ENCODE measurements around the gene TAF11.

DNA sequence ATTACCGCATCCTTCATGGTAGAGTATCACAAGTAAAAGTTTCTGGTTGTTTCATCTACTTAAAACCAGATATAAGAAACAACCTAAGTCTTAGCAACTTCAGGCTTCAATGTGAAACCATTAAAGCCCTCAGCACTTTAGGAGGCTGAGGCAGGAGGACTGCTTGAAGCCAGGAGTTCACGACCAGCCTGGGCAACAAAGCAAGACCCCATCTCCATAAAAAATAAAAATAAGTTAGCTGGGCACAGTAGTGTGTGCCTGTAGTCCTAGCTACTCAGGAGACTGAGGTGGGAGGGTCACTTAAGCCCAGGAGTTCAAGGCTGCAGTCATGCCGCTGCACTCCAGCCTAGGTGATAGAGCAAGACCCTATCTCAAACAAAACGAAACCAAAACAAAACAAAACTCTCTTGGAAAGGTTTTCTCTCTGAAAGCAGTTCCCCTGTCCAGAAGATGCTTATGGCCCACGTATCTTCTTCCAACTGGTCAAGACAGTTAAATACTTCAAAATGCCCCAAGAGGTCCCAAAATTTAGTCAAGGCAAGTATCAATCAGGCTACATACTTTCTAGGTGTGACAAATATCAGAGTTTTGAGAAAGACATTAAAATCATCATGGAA, 9.9 kb downstream of the TAF11 start:
- TF ChIP-seq, protein P1, sequence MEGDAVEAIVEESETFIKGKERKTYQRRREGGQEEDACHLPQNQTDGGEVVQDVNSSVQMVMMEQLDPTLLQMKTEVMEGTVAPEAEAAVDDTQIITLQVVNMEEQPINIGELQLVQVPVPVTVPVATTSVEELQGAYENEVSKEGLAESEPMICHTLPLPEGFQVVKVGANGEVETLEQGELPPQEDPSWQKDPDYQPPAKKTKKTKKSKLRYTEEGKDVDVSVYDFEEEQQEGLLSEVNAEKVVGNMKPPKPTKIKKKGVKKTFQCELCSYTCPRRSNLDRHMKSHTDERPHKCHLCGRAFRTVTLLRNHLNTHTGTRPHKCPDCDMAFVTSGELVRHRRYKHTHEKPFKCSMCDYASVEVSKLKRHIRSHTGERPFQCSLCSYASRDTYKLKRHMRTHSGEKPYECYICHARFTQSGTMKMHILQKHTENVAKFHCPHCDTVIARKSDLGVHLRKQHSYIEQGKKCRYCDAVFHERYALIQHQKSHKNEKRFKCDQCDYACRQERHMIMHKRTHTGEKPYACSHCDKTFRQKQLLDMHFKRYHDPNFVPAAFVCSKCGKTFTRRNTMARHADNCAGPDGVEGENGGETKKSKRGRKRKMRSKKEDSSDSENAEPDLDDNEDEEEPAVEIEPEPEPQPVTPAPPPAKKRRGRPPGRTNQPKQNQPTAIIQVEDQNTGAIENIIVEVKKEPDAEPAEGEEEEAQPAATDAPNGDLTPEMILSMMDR (IDR thresholded peaks at IDR 0.05; ENCODE audit: low read length): no peak
- TF ChIP-seq EZH2 (IDR thresholded peaks at IDR 0.05; ENCODE audit: borderline replicate concordance, low read length): no peak
